Heart left ventricle (tissue), 16 donors: ENCODE measurements around the gene TPD52L3. TPM values are rescaled to one million over a fixed set of nuclear protein-coding genes. Genes with fewer than 3 reads are reported as not detected.

ENCODE experiments used
- ATAC-seq, 4 donors: fragments of 200-7000 bp; cut with Tn5 transposase; one replicate each; pipeline ENCODE4 v1.9.1; 2020 to 2022; ENCODE audit warnings: moderate library complexity in 4 of 4, mild to moderate bottlenecking in 3 of 4, moderate number of reproducible peaks in 1 of 4
- DNase-seq, 5 donors: peaks; one replicate each; pipeline ENCODE4 v3.0.0-alpha.2; 2020
- H3K27ac ChIP-seq, 12 donors: fragments of 200-600 bp; sonication (generic) in 4 of 12; one replicate each; pipeline versions ENCODE4 v1.5.0 to v1.8.0; 2016 to 2022; ENCODE audit warnings: mild to moderate bottlenecking in 2 of 12
- H3K27me3 ChIP-seq, 9 donors: fragments of 200-600 bp; sonication (generic) in 2 of 9; one replicate each; pipeline versions ENCODE4 v1.5.1 to v1.8.0; 2016 to 2022; ENCODE audit warnings: mild to moderate bottlenecking in 3 of 9
- H3K36me3 ChIP-seq, 9 donors: fragments of 200-600 bp; sonication (generic) in 2 of 9; one replicate each; pipeline versions ENCODE4 v1.5.0 to v1.8.0; 2018 to 2022; ENCODE audit warnings: mild to moderate bottlenecking in 2 of 9
- H3K4me1 ChIP-seq, 12 donors: fragments of 200-600 bp; sonication (generic) in 4 of 12; one replicate each; pipeline versions ENCODE4 v1.5.0 to v1.8.0; 2016 to 2022; ENCODE audit warnings: mild to moderate bottlenecking in 3 of 12
- H3K4me3 ChIP-seq, 12 donors: fragments of 200-600 bp; sonication (generic) in 4 of 12; one replicate each; pipeline versions ENCODE4 v1.5.0 to v1.8.0; 2017 to 2022; ENCODE audit warnings: mild to moderate bottlenecking in 9 of 12, moderate library complexity in 4 of 12
- H3K9me3 ChIP-seq, 12 donors: fragments of 200-600 bp; sonication (generic) in 4 of 12; one replicate each; pipeline versions ENCODE4 v1.5.0 to v1.8.0; 2016 to 2022; ENCODE audit warnings: mild to moderate bottlenecking in 1 of 12
- POLR2A ChIP-seq, 2 donors: fragments of 450-650 bp; IDR thresholded peaks; one replicate each; pipeline ENCODE4 v1.6.1; 2017; ENCODE audit warnings: antibody characterized with exemption in 2 of 2, mild to moderate bottlenecking in 2 of 2, moderate library complexity in 2 of 2
- WGBS, 4 donors: extraction: QIAGEN DNeasy Blood & Tissue Kit in 2 of 4; methylation state at CpG; one replicate each; pipeline versions ENCODE4 v1.1.5 to v1.1.7; 2013 to 2018; 5-methylcytosine and 5-hydroxymethylcytosine counted together
- intact Hi-C, 10 donors: fragments of 100-400 bp; cut with DNase I; formaldehyde crosslinking; loops; one replicate each; pipeline versions ENCODE4 v1.11.1 to v1.14.2; 2022
- long read RNA-seq, 3 donors: library from polyadenylated mRNA; unstranded; transcript quantifications; one replicate each; pipeline ENCODE4 v2.0.0, GENCODE V29; 2020 to 2021
- polyA plus RNA-seq, 2 donors: library from polyadenylated mRNA; stranded (reverse); fragments of 200-250 nt; gene quantifications; one replicate each; pipeline ENCODE4 v1.2.3, GENCODE V29; 2013
- total RNA-seq, 9 donors: library from RNA; depleted of rRNA in 2 of 9; stranded (reverse); fragments of >200 nt in 2 of 9; fragmentation: NEBNext Ultra II Directional in 3 of 9; extraction: Animal tissue kit (Norgen Biotek cat#: 25700) in 3 of 9; gene quantifications; one replicate each; pipeline versions ENCODE4 v1.1.0 to v1.2.4, GENCODE V29; 2016 to 2023
- TF ChIP-seq, protein P1 (sequence below), 12 donors: fragments of 200-600 bp; sonication (generic) in 4 of 12; IDR thresholded peaks; one replicate each; pipeline versions ENCODE4 v1.5.0 to v1.8.0; 2018 to 2022; ENCODE audit warnings: antibody characterized with exemption in 12 of 12, mild to moderate bottlenecking in 5 of 12
- donor health status: ischemic (EF 13 %, LVEDD 7.1; RV severe dilation, severe dysfunction).
- donor health status: healthy with polysubstance abuse.
- donor health status: DM: no; HTN: yes; CAD: no.
- donor health status: DM: no; HTN: no; CAD: no.
- donor health status: ischemic (EF 25% LVEDD 6.9; RV normal size, moderate dysfunction).
- donor health status: ischemic (EF 25% LVEDD 5.7; RV mildly dilated, moderate dysfunction).
- donor health status: healthy.
- donor health status: DM: yes; HTN: yes; CAD: no.
- donor health status: ischemic (EF 35%, LVEDD 5.7; RV mildly dilated, moderate dysfunction).
- donor health status: nonischemic (EF 11% LVEDD 7.7; RV severe dilation, severe dysfunction).
- donor health status: DM: yes; HTN: yes; CAD: no.
- donor health status: PGD.
- donor health status: ischemic (EF 29% LVEDD 5.4; RV normal size, mild dysfunction).
- donor health status: nonischemic (EF 23%, LVEDD 6.1; RV moderate dilation, normal function).

TPD52L3 gene
- total RNA-seq, result not detected
- polyA plus RNA-seq, result not detected
- long read RNA-seq, donor 1, result 0 reads
- long read RNA-seq, donor 2, result 0 reads
- long read RNA-seq, donor 3, result 0 reads

DNA sequence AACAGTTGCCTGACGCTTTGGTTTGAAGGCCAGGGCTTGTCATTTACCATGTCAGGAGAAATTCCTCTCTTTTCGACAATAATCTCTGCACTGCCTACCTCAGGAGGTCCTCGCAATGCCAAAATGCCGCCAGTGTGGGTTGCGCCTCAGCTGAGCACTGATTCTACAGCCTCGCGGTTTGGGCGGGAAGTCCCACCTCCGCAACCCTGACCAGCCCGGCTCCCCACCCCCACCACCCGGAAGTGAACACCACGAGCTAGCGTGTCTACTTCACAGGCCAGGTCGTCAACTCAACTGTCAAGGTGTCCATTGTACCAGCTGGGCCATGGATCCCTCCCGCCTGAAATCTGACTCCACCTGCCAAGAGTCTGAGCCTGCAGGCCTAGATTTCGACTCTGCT lies at the start of gene TPD52L3:
Gene TPD52L3 (plus strand): TSS at position 273 of the 400 bp plus-strand sequence. CDS start 221 bp downstream, outside the sequence.
- H3K9me3 ChIP-seq, result peaks cover 0 to 2% (median 0%) of the 10 kb centered on the region in 12 donors
- no peak within 1 kb of the TSS for H3K4me3 ChIP-seq
- peaks cover 0 to 6% (median 0%) of the 10 kb centered on the region in 9 donors for H3K27me3 ChIP-seq
- DNase-seq (no peak), ATAC-seq (no peak)
- intact Hi-C loops, result no loop called here
- 86 to 89% (median 86%) methylated on average over 12 to 16 of the region's 16 CpGs for WGBS, 4 donors
- H3K27ac ChIP-seq, result no peak within 1 kb of the TSS
- TF ChIP-seq POLR2A (IDR thresholded peaks at IDR 0.05), result no peak
- TF ChIP-seq, protein P1, sequence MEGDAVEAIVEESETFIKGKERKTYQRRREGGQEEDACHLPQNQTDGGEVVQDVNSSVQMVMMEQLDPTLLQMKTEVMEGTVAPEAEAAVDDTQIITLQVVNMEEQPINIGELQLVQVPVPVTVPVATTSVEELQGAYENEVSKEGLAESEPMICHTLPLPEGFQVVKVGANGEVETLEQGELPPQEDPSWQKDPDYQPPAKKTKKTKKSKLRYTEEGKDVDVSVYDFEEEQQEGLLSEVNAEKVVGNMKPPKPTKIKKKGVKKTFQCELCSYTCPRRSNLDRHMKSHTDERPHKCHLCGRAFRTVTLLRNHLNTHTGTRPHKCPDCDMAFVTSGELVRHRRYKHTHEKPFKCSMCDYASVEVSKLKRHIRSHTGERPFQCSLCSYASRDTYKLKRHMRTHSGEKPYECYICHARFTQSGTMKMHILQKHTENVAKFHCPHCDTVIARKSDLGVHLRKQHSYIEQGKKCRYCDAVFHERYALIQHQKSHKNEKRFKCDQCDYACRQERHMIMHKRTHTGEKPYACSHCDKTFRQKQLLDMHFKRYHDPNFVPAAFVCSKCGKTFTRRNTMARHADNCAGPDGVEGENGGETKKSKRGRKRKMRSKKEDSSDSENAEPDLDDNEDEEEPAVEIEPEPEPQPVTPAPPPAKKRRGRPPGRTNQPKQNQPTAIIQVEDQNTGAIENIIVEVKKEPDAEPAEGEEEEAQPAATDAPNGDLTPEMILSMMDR (IDR thresholded peaks at IDR 0.05), result no peak
- H3K36me3 ChIP-seq, result no peaks in the 10 kb centered on the region
- H3K4me1 ChIP-seq, result no peaks in the 10 kb centered on the region

DNA sequence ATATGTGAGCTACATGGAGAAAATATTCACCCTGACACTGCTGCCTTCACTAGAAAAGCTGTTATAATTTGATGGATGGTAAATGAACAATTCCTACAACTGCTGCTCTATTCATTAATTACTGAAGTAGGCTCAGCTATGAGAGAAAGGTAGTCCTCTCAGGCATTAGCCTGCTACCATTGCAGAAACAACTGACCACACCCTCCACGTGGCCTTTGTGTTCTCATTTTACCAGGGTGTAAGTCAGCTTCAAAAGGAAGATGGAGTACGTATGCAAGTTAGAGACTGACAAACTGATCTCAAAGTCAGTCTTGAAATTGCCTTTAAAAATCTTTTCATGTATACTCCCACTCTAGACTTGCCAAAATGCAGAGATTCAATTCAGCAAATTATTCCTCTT lies 26.3 kb upstream of the TPD52L3 start:
- 19 to 47% (median 33%) methylated on average over 2 of the region's 2 CpGs for WGBS, 4 donors
- TF ChIP-seq POLR2A (IDR thresholded peaks at IDR 0.05), result no peak
- TF ChIP-seq, protein P1 (IDR thresholded peaks at IDR 0.05), result no peak

DNA sequence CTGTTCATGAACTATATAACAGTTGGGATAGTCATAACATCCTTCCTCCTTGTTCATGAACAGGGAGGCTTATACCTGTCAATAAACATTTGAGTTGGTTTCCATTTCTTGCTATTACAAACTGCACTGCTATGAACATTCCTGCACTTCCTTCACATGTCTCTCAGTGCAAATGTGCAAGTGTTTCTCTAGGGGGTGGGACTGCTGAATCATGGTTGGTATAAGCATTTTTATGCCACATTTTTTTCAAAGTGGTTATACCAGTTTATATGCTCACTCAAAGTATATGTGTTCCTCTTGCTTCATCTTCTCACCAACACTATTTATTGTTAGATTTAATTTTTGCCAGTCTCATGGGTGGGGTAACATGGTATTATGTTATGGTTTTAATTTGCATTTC lies 25.8 kb upstream of the TPD52L3 start:
- DNase-seq (no peak), ATAC-seq (no peak)
- peaks cover 0 to 4% (median 0%) of the 10 kb centered on the region in 12 donors for H3K9me3 ChIP-seq
- TF ChIP-seq, protein P1 (IDR thresholded peaks at IDR 0.05), result no peak
- no peak for TF ChIP-seq POLR2A (IDR thresholded peaks at IDR 0.05)
- no peaks in the 10 kb centered on the region for H3K36me3 ChIP-seq
- H3K4me3 ChIP-seq, result no peak overlapping the region
- no peaks in the 10 kb centered on the region for H3K4me1 ChIP-seq
- no peak overlapping the region for H3K27ac ChIP-seq
- no peaks in the 10 kb centered on the region for H3K27me3 ChIP-seq
- intact Hi-C loops, result loop anchor here in 4 of 10 donors (10.0 kb wide), 1 partner anchor 418 kb away; no protein-coding TSS in a partner anchor

More for the DNA sequence above, 26.3 kb upstream of the TPD52L3 start:
- DNase-seq (no peak), ATAC-seq (no peak)
- Histone ChIP-seq H3K27me3 (no peaks in the 10 kb centered on the region), H3K9me3 (peaks cover 0 to 4% (median 0%) of the 10 kb centered on the region in 12 donors), H3K27ac (no peak overlapping the region), H3K4me1 (no peaks in the 10 kb centered on the region), H3K4me3 (no peak overlapping the region), H3K36me3 (no peaks in the 10 kb centered on the region)
- intact Hi-C loops, result loop anchor here in 4 of 10 donors (10.0 kb wide), 1 partner anchor 417 kb away; no protein-coding TSS in a partner anchor

DNA sequence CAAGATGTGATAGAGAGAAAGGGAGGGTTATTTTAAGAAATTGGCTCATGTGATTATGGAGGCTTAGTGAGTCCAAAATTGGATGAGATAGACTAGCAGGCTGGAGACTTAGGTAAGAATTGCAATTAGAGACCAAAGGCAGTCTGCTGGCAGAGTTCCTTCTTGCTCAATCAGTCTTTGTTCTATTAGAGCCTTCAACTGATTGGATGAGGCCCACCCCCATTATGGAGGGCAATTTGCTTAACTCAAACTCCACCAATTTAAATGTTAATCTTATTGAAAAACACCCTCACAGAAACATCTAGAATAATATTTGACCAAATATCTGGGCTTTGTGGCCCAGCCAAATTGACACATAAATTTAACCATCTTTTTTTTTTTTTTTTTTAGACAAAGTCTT lies 23.9 kb upstream of the TPD52L3 start:
- intact Hi-C loops, result loop anchor here in 5 of 10 donors (2.0 to 10.0 kb wide), 3 partner anchors 105 to 419 kb away; no protein-coding TSS in a partner anchor
- no peak overlapping the region for H3K27ac ChIP-seq
- H3K27me3 ChIP-seq, result peaks cover 0 to 1% (median 0%) of the 10 kb centered on the region in 9 donors
- H3K9me3 ChIP-seq, result peaks cover 0 to 4% (median 0%) of the 10 kb centered on the region in 12 donors
- ATAC-seq, result no peak
- DNase-seq, result no peak
- H3K4me1 ChIP-seq, result no peaks in the 10 kb centered on the region
- TF ChIP-seq, protein P1 (IDR thresholded peaks at IDR 0.05), result no peak
- no peak for TF ChIP-seq POLR2A (IDR thresholded peaks at IDR 0.05)
- H3K4me3 ChIP-seq, result no peak overlapping the region
- H3K36me3 ChIP-seq, result no peaks in the 10 kb centered on the region
